Measurements from ENCODE around the gene ELP2. TPM values are rescaled to one million over a fixed set of nuclear protein-coding genes. Genes with fewer than 3 reads are reported as not detected.

ELP2 gene
- total and polyA plus RNA-seq, 4 donors: 31.4 to 257 (median 56.9) TPM

DNA sequence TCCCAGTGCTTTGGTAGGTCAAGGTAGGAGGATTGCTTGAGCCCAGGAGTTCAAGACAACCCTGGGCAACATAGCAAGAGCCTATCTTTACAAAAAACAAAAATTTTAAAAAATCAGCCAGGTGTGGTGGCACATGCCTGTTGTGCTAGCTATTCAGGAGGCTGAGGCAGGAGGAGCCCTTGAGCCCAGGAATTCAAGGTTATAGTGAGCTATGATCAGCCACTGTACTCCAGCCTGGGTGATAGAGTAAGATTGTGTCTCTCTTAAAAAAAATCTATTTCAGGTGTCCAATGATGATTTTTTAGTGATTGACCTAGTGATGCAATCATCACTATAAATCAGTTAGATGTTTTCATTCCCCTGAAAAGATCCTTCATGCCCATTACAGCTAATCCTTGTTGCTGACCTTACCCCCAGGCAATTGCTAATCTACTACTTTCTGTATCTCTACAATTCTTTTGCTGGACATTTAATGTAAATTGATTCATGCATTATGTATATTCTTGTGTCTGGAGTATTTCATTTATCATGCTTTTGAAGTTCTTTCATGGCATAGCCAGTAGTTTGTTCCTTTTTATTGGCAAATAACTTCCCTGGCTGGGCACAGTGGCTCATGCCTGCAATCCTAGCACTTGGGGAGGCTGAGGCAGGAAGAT, 67.9 kb downstream of the ELP2 start:
- H3K4me1 ChIP-seq (ENCODE audit: control insufficient read depth in 5 of 5, insufficient read depth in 5 of 5, low read length in 5 of 5): peaks cover 0 to 1% (median 0%) of the 10 kb centered on the region in 5 donors
- H3K36me3 ChIP-seq (ENCODE audit: control insufficient read depth in 4 of 4, insufficient read depth in 4 of 4, low read length in 4 of 4): no peaks in the 10 kb centered on the region
- H3K9ac ChIP-seq (ENCODE audit: insufficient read depth in 1 of 2, low read length in 2 of 2): no peak overlapping the region
- ATAC-seq (ENCODE audit: insufficient read depth, low FRiP score) (no peak), DNase-seq (no peak)
- TF ChIP-seq, protein P1, sequence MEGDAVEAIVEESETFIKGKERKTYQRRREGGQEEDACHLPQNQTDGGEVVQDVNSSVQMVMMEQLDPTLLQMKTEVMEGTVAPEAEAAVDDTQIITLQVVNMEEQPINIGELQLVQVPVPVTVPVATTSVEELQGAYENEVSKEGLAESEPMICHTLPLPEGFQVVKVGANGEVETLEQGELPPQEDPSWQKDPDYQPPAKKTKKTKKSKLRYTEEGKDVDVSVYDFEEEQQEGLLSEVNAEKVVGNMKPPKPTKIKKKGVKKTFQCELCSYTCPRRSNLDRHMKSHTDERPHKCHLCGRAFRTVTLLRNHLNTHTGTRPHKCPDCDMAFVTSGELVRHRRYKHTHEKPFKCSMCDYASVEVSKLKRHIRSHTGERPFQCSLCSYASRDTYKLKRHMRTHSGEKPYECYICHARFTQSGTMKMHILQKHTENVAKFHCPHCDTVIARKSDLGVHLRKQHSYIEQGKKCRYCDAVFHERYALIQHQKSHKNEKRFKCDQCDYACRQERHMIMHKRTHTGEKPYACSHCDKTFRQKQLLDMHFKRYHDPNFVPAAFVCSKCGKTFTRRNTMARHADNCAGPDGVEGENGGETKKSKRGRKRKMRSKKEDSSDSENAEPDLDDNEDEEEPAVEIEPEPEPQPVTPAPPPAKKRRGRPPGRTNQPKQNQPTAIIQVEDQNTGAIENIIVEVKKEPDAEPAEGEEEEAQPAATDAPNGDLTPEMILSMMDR (IDR thresholded peaks at IDR 0.05; ENCODE audit: control extremely low read depth, extremely low read depth): no peak
- H3K27me3 ChIP-seq (ENCODE audit: control insufficient read depth in 3 of 3, insufficient read depth in 3 of 3, low read length in 2 of 3): no peaks in the 10 kb centered on the region
- H3K27ac ChIP-seq (ENCODE audit: low read depth in 1 of 2, low read length in 1 of 2): no peak overlapping the region
- no peak overlapping the region for H3K4me3 ChIP-seq
- H3K9me3 ChIP-seq (ENCODE audit: control insufficient read depth in 4 of 4, insufficient read depth in 3 of 4, low read length in 3 of 4): no peaks in the 10 kb centered on the region

DNA sequence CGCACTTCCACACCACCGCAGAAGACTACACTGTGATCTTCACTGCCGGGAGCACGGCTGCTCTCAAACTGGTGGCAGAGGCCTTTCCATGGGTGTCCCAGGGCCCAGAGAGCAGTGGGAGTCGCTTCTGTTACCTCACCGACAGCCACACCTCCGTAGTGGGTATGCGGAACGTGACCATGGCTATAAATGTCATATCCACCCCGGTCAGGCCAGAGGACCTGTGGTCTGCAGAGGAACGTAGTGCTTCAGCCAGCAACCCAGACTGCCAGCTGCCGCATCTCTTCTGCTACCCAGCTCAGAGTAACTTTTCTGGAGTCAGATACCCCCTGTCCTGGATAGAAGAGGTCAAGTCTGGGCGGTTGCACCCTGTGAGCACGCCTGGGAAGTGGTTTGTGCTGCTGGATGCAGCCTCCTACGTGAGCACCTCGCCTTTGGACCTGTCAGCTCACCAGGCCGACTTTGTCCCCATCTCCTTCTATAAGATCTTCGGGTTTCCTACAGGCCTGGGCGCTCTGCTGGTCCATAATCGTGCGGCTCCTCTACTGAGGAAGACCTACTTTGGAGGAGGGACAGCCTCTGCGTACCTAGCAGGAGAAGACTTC, 70.1 kb downstream of the ELP2 start:
- ATAC-seq (ENCODE audit: insufficient read depth, low FRiP score) (no peak), DNase-seq (no peak)
- 88 to 94% methylated on average over 21 to 22 of the region's 22 CpGs for whole genome bisulfite sequencing, 2 donors
- Histone ChIP-seq H3K9ac (ENCODE audit: insufficient read depth in 1 of 2, low read length in 2 of 2) (no peak overlapping the region), H3K4me3 (no peak overlapping the region), H3K27ac (ENCODE audit: low read depth in 1 of 2, low read length in 1 of 2) (no peak overlapping the region), H3K4me1 (ENCODE audit: control insufficient read depth in 5 of 5, insufficient read depth in 5 of 5, low read length in 5 of 5) (no peaks in the 10 kb centered on the region), H3K27me3 (ENCODE audit: control insufficient read depth in 3 of 3, insufficient read depth in 3 of 3, low read length in 2 of 3) (no peaks in the 10 kb centered on the region), H3K36me3 (ENCODE audit: control insufficient read depth in 4 of 4, insufficient read depth in 4 of 4, low read length in 4 of 4) (no peaks in the 10 kb centered on the region), H3K9me3 (ENCODE audit: control insufficient read depth in 4 of 4, insufficient read depth in 3 of 4, low read length in 3 of 4) (no peaks in the 10 kb centered on the region)
- TF ChIP-seq, protein P1 (IDR thresholded peaks at IDR 0.05; ENCODE audit: control extremely low read depth, extremely low read depth): no peak

DNA sequence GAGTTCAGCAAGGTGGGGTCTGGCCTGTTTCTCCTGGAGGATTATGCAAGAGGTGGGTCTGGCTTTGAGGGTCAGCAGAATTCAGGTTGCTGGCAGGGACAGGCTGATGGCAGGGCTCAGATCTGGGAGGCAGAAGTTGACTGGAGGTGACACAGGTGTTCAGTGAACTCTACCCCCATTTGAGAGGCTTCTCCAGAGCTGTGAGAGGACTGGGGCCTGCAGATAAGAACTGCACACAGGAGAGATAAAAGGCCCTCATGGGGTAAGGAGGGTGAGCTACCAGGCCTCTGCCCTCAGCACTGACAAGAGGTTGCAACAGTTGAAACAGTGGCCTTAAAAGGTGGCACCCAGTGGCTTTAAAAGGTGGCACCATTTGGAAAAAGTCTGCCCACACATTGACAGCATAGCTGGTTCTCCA, 70.7 kb downstream of the ELP2 start:
- Histone ChIP-seq H3K9ac (ENCODE audit: insufficient read depth in 1 of 2, low read length in 2 of 2) (no peak overlapping the region), H3K36me3 (ENCODE audit: control insufficient read depth in 4 of 4, insufficient read depth in 4 of 4, low read length in 4 of 4) (no peaks in the 10 kb centered on the region), H3K4me1 (ENCODE audit: control insufficient read depth in 5 of 5, insufficient read depth in 5 of 5, low read length in 5 of 5) (no peaks in the 10 kb centered on the region), H3K4me3 (no peak overlapping the region), H3K27ac (ENCODE audit: low read depth in 1 of 2, low read length in 1 of 2) (no peak overlapping the region), H3K27me3 (ENCODE audit: control insufficient read depth in 3 of 3, insufficient read depth in 3 of 3, low read length in 2 of 3) (no peaks in the 10 kb centered on the region), H3K9me3 (ENCODE audit: control insufficient read depth in 4 of 4, insufficient read depth in 3 of 4, low read length in 3 of 4) (no peaks in the 10 kb centered on the region)
- DNase-seq (no peak), ATAC-seq (ENCODE audit: insufficient read depth, low FRiP score) (no peak)
- TF ChIP-seq, protein P1 (IDR thresholded peaks at IDR 0.05; ENCODE audit: control extremely low read depth, extremely low read depth): no peak

All from lung (tissue), 12 donors.